Measurements from ENCODE around the gene CFAP251.

GRCh38 chr12:121968876-121969275, 50.5 kb downstream of the CFAP251 start:
- no peak for TF ChIP-seq CTCF (IDR thresholded peaks at IDR 0.05)
- TF ChIP-seq EP300 (IDR thresholded peaks at IDR 0.05) = no peak
- no peak for TF ChIP-seq POLR2A (IDR thresholded peaks at IDR 0.05)

All from suprapubic skin (tissue), 3 donors.